ENCODE results near the gene APCS. TPM values are rescaled to one million over a fixed set of nuclear protein-coding genes. Genes with fewer than 3 reads are reported as not detected.

Gene APCS
- total and polyA plus RNA-seq, 2 donors (not counting 3 experiments of a cell fraction or from before 2014, with no cell fraction given), result not detected

GRCh38 chr1:159581422-159581821 is 6.2 kb upstream of the APCS start:
- BruUV-seq (replicated peaks), result no TSS peak
- Histone ChIP-seq H3K27ac (ENCODE audit: insufficient read depth, low read depth, low read length) (no peak overlapping the region), H3K4me1 (ENCODE audit: control insufficient read depth, extremely low read depth, insufficient read depth, low read length) (no peaks in the 10 kb centered on the region), H3K9me3 (replicated peaks; ENCODE audit: control insufficient read depth, insufficient read depth, low read length) (no peaks in the 10 kb centered on the region), H3K9me1 (replicated peaks; ENCODE audit: control insufficient read depth, extremely low read depth, insufficient read depth, low read length) (no peaks in the 10 kb centered on the region), H3K9ac (replicated peaks; ENCODE audit: extremely low read depth, insufficient read depth, low read length) (no peak overlapping the region), H3K4me3 (replicated peaks in 1 of 3; ENCODE audit: insufficient read depth in 1 of 3, low read depth in 1 of 3, low read length in 3 of 3) (no peak overlapping the region), H3K79me2 (ENCODE audit: control insufficient read depth, insufficient read depth, low read length) (no peaks in the 10 kb centered on the region), H3K36me3 (ENCODE audit: control insufficient read depth in 2 of 2, extremely low read depth in 1 of 2, insufficient read depth in 2 of 2, low read length in 2 of 2) (no peaks in the 10 kb centered on the region), H4K20me1 (replicated peaks; ENCODE audit: control insufficient read depth, extremely low read depth, insufficient read depth, low read length) (no peaks in the 10 kb centered on the region), H3K27me3 (ENCODE audit: control insufficient read depth in 2 of 2, insufficient read depth in 2 of 2, low read length in 2 of 2) (no peaks in the 10 kb centered on the region), H2AFZ (ENCODE audit: low read depth, low read length) (no peak overlapping the region), H3K4me2 (ENCODE audit: insufficient read depth, low read length) (no peak overlapping the region)
- DNase-seq (ENCODE audit: low read depth, low spot score) (no peak), FAIRE-seq (no peak)
- TF ChIP-seq CTCF (IDR thresholded peaks at IDR 0.05; ENCODE audit: extremely low read depth in 1 of 2, insufficient read depth in 1 of 2, low read depth in 1 of 2, low read length in 2 of 2), result no peak
- TF ChIP-seq MAX (IDR thresholded peaks at IDR 0.05; ENCODE audit: insufficient read depth, insufficient read length), result no peak
- no peak for TF ChIP-seq MYC (IDR thresholded peaks at IDR 0.05; ENCODE audit: low read depth, low read length)
- no peak for TF ChIP-seq POLR2AphosphoS5 (IDR thresholded peaks at IDR 0.05; ENCODE audit: insufficient read depth, low read depth, low read length)
- TF ChIP-seq EZH2 (IDR thresholded peaks at IDR 0.05; ENCODE audit: borderline replicate concordance, low read depth, low read length, severe bottlenecking), result no peak
- TF ChIP-seq POLR2A (IDR thresholded peaks at IDR 0.05; ENCODE audit: low read depth, low read length), result no peak
- TF ChIP-seq FOS (IDR thresholded peaks at IDR 0.05; ENCODE audit: borderline replicate concordance, insufficient read depth, low read length), result no peak
- TF ChIP-seq JUN (IDR thresholded peaks at IDR 0.05; ENCODE audit: borderline replicate concordance, insufficient read depth, insufficient read length, low read depth), result no peak
- TF ChIP-seq GATA2 (IDR thresholded peaks at IDR 0.05; ENCODE audit: insufficient read depth, insufficient read length, low read depth, low read length), result no peak
- dilution Hi-C loops (cut with MboI; ENCODE audit: extremely low pct_ligation_motif_present, low sequenced_read_pairs) (no loop called here), intact Hi-C loops (cut with micrococcal nuclease) (no loop called here)
- CTCF ChIA-PET, result no interaction called here
- POLR2A ChIA-PET, result no interaction called here

Measured in endothelial cell of umbilical vein (primary cell).